Skin epidermis (tissue), 12 donors: Measurements from ENCODE around the gene DOCK1.
A peak's percentile ranks its signal among the peaks of the same experiment; 100 is the strongest.

Experiments
- H3K27ac ChIP-seq, 21 experiments: fragments of 200-600 bp; sonication (generic) in 11 of 21; one replicate each; pipeline ENCODE4 v1.5.0; 2020; ENCODE audit warnings: mild to moderate bottlenecking in 3 of 21, inconsistent platforms in 2 of 21, moderate library complexity in 2 of 21
- H3K4me3 ChIP-seq, 7 experiments: fragments of 200-600 bp; sonication (generic) in 2 of 7; one replicate each; pipeline ENCODE4 v1.5.0; 2020; ENCODE audit warnings: inconsistent platforms in 2 of 7, mild to moderate bottlenecking in 2 of 7, moderate library complexity in 1 of 7

The DOCK1 gene

GRCh38 chr10:126979311-126979710, 74.1 kb downstream of the DOCK1 start:
- H3K4me3 ChIP-seq = no peak overlapping the region
- H3K27ac ChIP-seq = no peak overlapping the region

GRCh38 chr10:126993208-126993607, 88.0 kb downstream of the DOCK1 start:
- Histone ChIP-seq H3K4me3 (no peak overlapping the region), H3K27ac (no peak overlapping the region)

- no peak overlapping the region for H3K27ac ChIP-seq
- no peak overlapping the region for H3K4me3 ChIP-seq
Observed at GRCh38 chr10:126997801-126998590, 92.8 kb downstream of the DOCK1 start.

GRCh38 chr10:127000598-127000997, 95.4 kb downstream of the DOCK1 start:
- H3K27ac ChIP-seq = no peak overlapping the region
- H3K4me3 ChIP-seq = no peak overlapping the region

- no peak overlapping the region for H3K27ac ChIP-seq
- H3K4me3 ChIP-seq = no peak overlapping the region
Observed at GRCh38 chr10:127003032-127003685, 97.9 kb downstream of the DOCK1 start.

GRCh38 chr10:127006453-127006852, 101.2 kb downstream of the DOCK1 start:
- no peak overlapping the region for H3K27ac ChIP-seq
- H3K4me3 ChIP-seq = no peak overlapping the region

GRCh38 chr10:127009366-127009765, 104.1 kb downstream of the DOCK1 start:
- H3K27ac ChIP-seq = no peak overlapping the region
- no peak overlapping the region for H3K4me3 ChIP-seq

- H3K4me3 ChIP-seq = no peak overlapping the region
- H3K27ac ChIP-seq = no peak overlapping the region
Observed at GRCh38 chr10:127011174-127011573, 105.9 kb downstream of the DOCK1 start.

- Histone ChIP-seq H3K4me3 (no peak overlapping the region), H3K27ac (no peak overlapping the region)
Observed at GRCh38 chr10:127012071-127012768, 107.0 kb downstream of the DOCK1 start.

GRCh38 chr10:127012769-127013152, 107.5 kb downstream of the DOCK1 start:
- Histone ChIP-seq H3K27ac (peak overlapping the region in 5 of 21 experiments; percentile 2 to 65 (median 34)), H3K4me3 (no peak overlapping the region)

- Histone ChIP-seq H3K27ac (peak overlapping the region in 7 of 21 experiments; percentile 2 to 65 (median 34)), H3K4me3 (no peak overlapping the region)
Observed at GRCh38 chr10:127013211-127013656, 108.0 kb downstream of the DOCK1 start.

GRCh38 chr10:127013691-127014473, 108.7 kb downstream of the DOCK1 start:
- Histone ChIP-seq H3K4me3 (no peak overlapping the region), H3K27ac (peak overlapping the region in 6 of 21 experiments; percentile 2 to 65 (median 28))

- no peak overlapping the region for H3K27ac ChIP-seq
- H3K4me3 ChIP-seq = no peak overlapping the region
Observed at GRCh38 chr10:127014671-127015070, 109.4 kb downstream of the DOCK1 start.

GRCh38 chr10:127015373-127015772, 110.1 kb downstream of the DOCK1 start:
- Histone ChIP-seq H3K4me3 (no peak overlapping the region), H3K27ac (no peak overlapping the region)

- Histone ChIP-seq H3K27ac (no peak overlapping the region), H3K4me3 (no peak overlapping the region)
Observed at GRCh38 chr10:127016331-127016730, 111.1 kb downstream of the DOCK1 start.

- H3K27ac ChIP-seq = no peak overlapping the region
- H3K4me3 ChIP-seq = no peak overlapping the region
Observed at GRCh38 chr10:127017541-127018297, 112.5 kb downstream of the DOCK1 start.

GRCh38 chr10:127018298-127018650, 113.0 kb downstream of the DOCK1 start:
- Histone ChIP-seq H3K4me3 (no peak overlapping the region), H3K27ac (no peak overlapping the region)

- Histone ChIP-seq H3K27ac (no peak overlapping the region), H3K4me3 (no peak overlapping the region)
Observed at GRCh38 chr10:127018766-127019165, 113.5 kb downstream of the DOCK1 start.

- Histone ChIP-seq H3K4me3 (no peak overlapping the region), H3K27ac (no peak overlapping the region)
Observed at GRCh38 chr10:127020260-127020659, 115.0 kb downstream of the DOCK1 start.
